ENCODE measurements around the gene RYR3.
"Not testable (repeated sequence)": the region's sequence is repeated elsewhere in the genome, so short reads cannot be mapped to it uniquely, and the experiment has no call there.

RYR3 gene

GRCh38 chr15:33526532-33526931 lies 215.8 kb downstream of the RYR3 start:
- DNase-seq, result no peak

GRCh38 chr15:33533197-33533596 lies 222.4 kb downstream of the RYR3 start:
- no peak for DNase-seq

- no peak for DNase-seq
These were observed 223.9 kb downstream of the RYR3 start for GRCh38 chr15:33534642-33535041.

GRCh38 chr15:33535135-33535534 lies 224.4 kb downstream of the RYR3 start:
- no peak for DNase-seq

GRCh38 chr15:33539825-33540573 lies 229.2 kb downstream of the RYR3 start:
- no peak for DNase-seq

GRCh38 chr15:33543957-33544356 lies 233.2 kb downstream of the RYR3 start:
- no peak for DNase-seq

- no peak for DNase-seq
These were observed 235.1 kb downstream of the RYR3 start for GRCh38 chr15:33545866-33546265.

- no peak for DNase-seq
These were observed 237.1 kb downstream of the RYR3 start for GRCh38 chr15:33547876-33548275.

GRCh38 chr15:33551860-33552259 lies 241.1 kb downstream of the RYR3 start:
- no peak for DNase-seq

GRCh38 chr15:33553157-33553556 lies 242.4 kb downstream of the RYR3 start:
- no peak for DNase-seq

- DNase-seq, result no peak
These were observed 248.6 kb downstream of the RYR3 start for GRCh38 chr15:33559207-33559890.

- no peak for DNase-seq
These were observed 250.6 kb downstream of the RYR3 start for GRCh38 chr15:33561407-33561806.

GRCh38 chr15:33561967-33562366 lies 251.2 kb downstream of the RYR3 start:
- DNase-seq, result no peak

- no peak for DNase-seq
These were observed 254.3 kb downstream of the RYR3 start for GRCh38 chr15:33565094-33565493.

GRCh38 chr15:33567652-33568051 lies 256.9 kb downstream of the RYR3 start:
- DNase-seq, result no peak

- DNase-seq, result no peak
These were observed 258.3 kb downstream of the RYR3 start for GRCh38 chr15:33569036-33569435.

- not testable (repeated sequence) for DNase-seq
These were observed 267.1 kb downstream of the RYR3 start for GRCh38 chr15:33577911-33578310.

- no peak for DNase-seq
These were observed 269.8 kb downstream of the RYR3 start for GRCh38 chr15:33580526-33580925.

GRCh38 chr15:33581032-33581431 lies 270.3 kb downstream of the RYR3 start:
- no peak for DNase-seq

GRCh38 chr15:33584797-33585196 lies 274.0 kb downstream of the RYR3 start:
- DNase-seq, result no peak

GRCh38 chr15:33586786-33587697 lies 276.3 kb downstream of the RYR3 start:
- DNase-seq, result peak; percentile 69

- DNase-seq, result no peak
These were observed 277.0 kb downstream of the RYR3 start for GRCh38 chr15:33587773-33588172.

GRCh38 chr15:33592864-33593263 lies 282.1 kb downstream of the RYR3 start:
- DNase-seq, result no peak
